HUES6 (cell line): Measurements from ENCODE around the gene ACSL1.

Source experiments
- H3K27ac ChIP-seq: 2 replicates; pipeline ENCODE4 v1.7.0; 2013; ENCODE audit warnings: low read depth, mild to moderate bottlenecking, low read length, inconsistent platforms
- H3K27me3 ChIP-seq: 2 replicates; pipeline ENCODE4 v1.6.1; 2013; ENCODE audit warnings: low read length; ENCODE audit not compliant: control insufficient read depth, insufficient read depth
- H3K36me3 ChIP-seq: 2 replicates; pipeline ENCODE4 v1.6.1; 2013; ENCODE audit warnings: low read length; ENCODE audit not compliant: control insufficient read depth, insufficient read depth
- H3K4me1 ChIP-seq: 2 replicates; pipeline ENCODE4 v1.6.1; 2013; ENCODE audit warnings: low read length; ENCODE audit not compliant: control insufficient read depth, insufficient read depth
- H3K4me3 ChIP-seq: 2 replicates; pipeline ENCODE4 v1.5.1; 2013; ENCODE audit warnings: low read depth, low read length
- H3K9ac ChIP-seq: one replicate; pipeline ENCODE4 v1.6.1; 2013; ENCODE audit warnings: mild to moderate bottlenecking, low read length
- H3K9me3 ChIP-seq: 2 replicates; pipeline ENCODE4 v1.6.1; 2013; ENCODE audit warnings: low read depth, low read length; ENCODE audit not compliant: control insufficient read depth, insufficient read depth

The ACSL1 gene

DNA sequence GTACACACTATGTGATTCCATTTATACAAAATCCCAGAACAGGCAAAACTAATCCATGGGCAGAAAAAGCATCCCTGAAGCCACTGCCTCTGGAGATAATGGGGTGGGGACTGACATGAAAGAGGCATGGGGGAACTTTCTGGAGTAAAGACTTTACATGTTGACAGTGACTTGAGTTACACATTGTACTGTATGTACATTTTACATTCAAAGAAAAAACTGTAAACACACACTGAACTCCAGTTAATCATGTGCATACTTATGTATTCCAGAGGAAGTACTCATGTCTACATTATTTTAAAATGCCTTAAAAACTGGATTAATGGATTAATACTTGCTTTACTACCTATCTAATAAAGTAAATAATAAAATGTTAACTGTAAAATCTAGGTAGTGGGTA is 113.4 kb downstream of the ACSL1 start:
- Histone ChIP-seq H3K4me1 (no peaks in the 10 kb centered on the region), H3K4me3 (no peak overlapping the region), H3K27ac (no peak overlapping the region), H3K36me3 (peaks cover 93% of the 10 kb centered on the region), H3K9ac (no peak overlapping the region), H3K27me3 (no peaks in the 10 kb centered on the region), H3K9me3 (no peaks in the 10 kb centered on the region)

DNA sequence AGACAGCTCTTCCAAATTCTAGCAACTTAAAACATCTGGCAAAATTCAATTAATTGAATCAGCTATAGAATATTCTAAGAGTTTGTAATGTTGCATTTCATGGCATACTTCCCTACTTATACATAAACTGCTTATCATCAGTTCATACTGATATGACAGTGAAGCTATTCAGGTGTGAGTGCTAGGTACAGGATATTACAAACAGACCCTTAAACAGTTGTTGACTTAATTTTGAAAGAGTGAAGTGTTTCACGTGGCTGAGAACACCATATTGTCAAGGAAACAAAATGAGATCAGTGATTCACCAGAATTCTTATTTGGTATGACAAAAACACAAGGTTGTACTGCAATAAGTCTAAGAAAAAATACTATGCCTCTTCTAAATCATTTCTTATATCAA is 119.3 kb downstream of the ACSL1 start:
- no peaks in the 10 kb centered on the region for H3K4me1 ChIP-seq
- no peak overlapping the region for H3K9ac ChIP-seq
- H3K4me3 ChIP-seq: no peak overlapping the region
- H3K9me3 ChIP-seq: no peaks in the 10 kb centered on the region
- H3K27me3 ChIP-seq: no peaks in the 10 kb centered on the region
- peaks cover 92% of the 10 kb centered on the region for H3K36me3 ChIP-seq
- H3K27ac ChIP-seq: no peak overlapping the region

GRCh38 chr4:184705692-184706091 is 120.1 kb downstream of the ACSL1 start:
- no peaks in the 10 kb centered on the region for H3K9me3 ChIP-seq
- H3K9ac ChIP-seq: no peak overlapping the region
- peaks cover 92% of the 10 kb centered on the region for H3K36me3 ChIP-seq
- H3K4me1 ChIP-seq: no peaks in the 10 kb centered on the region
- H3K4me3 ChIP-seq: no peak overlapping the region
- no peaks in the 10 kb centered on the region for H3K27me3 ChIP-seq
- no peak overlapping the region for H3K27ac ChIP-seq
